H9 (cell line): ENCODE results near the gene ZSCAN22. TPM values are rescaled to one million over a fixed set of nuclear protein-coding genes. Genes with fewer than 3 reads are reported as not detected.

Experiments
- DNase-seq: peaks from one replicate; pipeline ENCODE4 v3.0.0-alpha.2; 2017
- H2AFZ ChIP-seq: one replicate; pipeline ENCODE4 v1.6.1; 2013; ENCODE audit warnings: mild to moderate bottlenecking, low read length, control low read depth, moderate library complexity
- H2AK5ac ChIP-seq: 2 replicates; pipeline ENCODE4 v1.6.1; 2013; ENCODE audit warnings: low read length, control low read depth, mixed read lengths; ENCODE audit not compliant: insufficient read length
- H2BK120ac ChIP-seq: one replicate; pipeline ENCODE4 v1.6.1; 2013; ENCODE audit warnings: low read depth, mild to moderate bottlenecking, low read length, control low read depth, inconsistent platforms; ENCODE audit not compliant: poor library complexity, severe bottlenecking
- H2BK12ac ChIP-seq: 2 replicates; pipeline ENCODE4 v1.6.1; 2013; ENCODE audit warnings: low read length, control low read depth, mixed read lengths, low read depth; ENCODE audit not compliant: insufficient read length
- H2BK15ac ChIP-seq: 2 replicates; pipeline ENCODE4 v1.6.1; 2013; ENCODE audit warnings: low read depth, low read length, control low read depth
- H2BK20ac ChIP-seq: one replicate; pipeline ENCODE4 v1.6.1; 2013; ENCODE audit warnings: low read depth, mild to moderate bottlenecking, low read length, control low read depth, inconsistent platforms; ENCODE audit not compliant: poor library complexity, severe bottlenecking
- H2BK5ac ChIP-seq: 2 replicates; pipeline ENCODE4 v1.6.1; 2013; ENCODE audit warnings: low read length, control low read depth, mixed read lengths; ENCODE audit not compliant: insufficient read length
- H3K14ac ChIP-seq: 2 replicates; pipeline ENCODE4 v1.6.1; 2013; ENCODE audit warnings: low read length, control low read depth; ENCODE audit not compliant: insufficient read depth
- H3K18ac ChIP-seq: 2 replicates; pipeline ENCODE4 v1.6.1; 2013; ENCODE audit warnings: low read depth, mild to moderate bottlenecking, mixed read lengths, low read length, control low read depth; ENCODE audit not compliant: insufficient read length
- H3K23ac ChIP-seq: 2 replicates; pipeline ENCODE4 v1.6.1; 2013; ENCODE audit warnings: low read length, control low read depth, mixed read lengths, low read depth; ENCODE audit not compliant: insufficient read length
- H3K23me2 ChIP-seq: 2 replicates; pipeline ENCODE4 v1.6.1; 2013; ENCODE audit warnings: low read depth, mild to moderate bottlenecking, mixed read lengths, low read length, control low read depth; ENCODE audit not compliant: insufficient read length, poor library complexity, severe bottlenecking
- H3K27ac ChIP-seq: 2 replicates; pipeline ENCODE4 v1.5.1; 2013; ENCODE audit warnings: low read length, control low read depth, mixed read lengths, low read depth; ENCODE audit not compliant: insufficient read length
- H3K27me3 ChIP-seq: 2 replicates; pipeline ENCODE4 v1.6.1; 2013; ENCODE audit warnings: low read length, control low read depth, inconsistent platforms; ENCODE audit not compliant: insufficient read depth
- H3K4ac ChIP-seq: 2 replicates; pipeline ENCODE4 v1.6.1; 2013; ENCODE audit warnings: low read depth, mild to moderate bottlenecking, control low read depth, inconsistent platforms, low read length, moderate library complexity
- H3K4me1 ChIP-seq: 2 replicates; pipeline ENCODE4 v1.6.1; 2013; ENCODE audit warnings: low read length, control low read depth, inconsistent platforms; ENCODE audit not compliant: insufficient read depth
- H3K4me2 ChIP-seq: 2 replicates; pipeline ENCODE4 v1.6.1; 2013; ENCODE audit warnings: low read length, control low read depth, mixed read lengths; ENCODE audit not compliant: insufficient read length, insufficient read depth
- H3K56ac ChIP-seq: 2 replicates; pipeline ENCODE4 v1.6.1; 2013; ENCODE audit warnings: low read depth, mild to moderate bottlenecking, mixed read lengths, low read length, control low read depth; ENCODE audit not compliant: insufficient read length
- H3K79me1 ChIP-seq: 2 replicates; pipeline ENCODE4 v1.6.1; 2013; ENCODE audit warnings: low read depth, mild to moderate bottlenecking, moderate library complexity, low read length, control low read depth, inconsistent platforms; ENCODE audit not compliant: insufficient read depth, poor library complexity, severe bottlenecking
- H3K79me2 ChIP-seq: 2 replicates; pipeline ENCODE4 v1.6.1; 2013; ENCODE audit warnings: low read length, control low read depth, inconsistent platforms; ENCODE audit not compliant: insufficient read depth
- H3K9ac ChIP-seq: 2 replicates; pipeline ENCODE4 v1.6.1; 2013; ENCODE audit warnings: low read length, control low read depth, mixed read lengths; ENCODE audit not compliant: insufficient read length; ENCODE audit errors: extremely low read depth
- H3K9me3 ChIP-seq: one replicate; pipeline ENCODE4 v1.6.1; 2013; ENCODE audit warnings: low read depth, low read length, inconsistent platforms; ENCODE audit not compliant: control insufficient read depth
- H3T11ph ChIP-seq: one replicate; pipeline ENCODE4 v1.6.1; 2013; ENCODE audit warnings: mild to moderate bottlenecking, low read length, control low read depth, inconsistent platforms
- H4K20me1 ChIP-seq: one replicate; pipeline ENCODE4 v1.6.1; 2013; ENCODE audit not compliant: control insufficient read depth, insufficient read length, insufficient read depth
- H4K5ac ChIP-seq: 2 replicates; pipeline ENCODE4 v1.6.1; 2013; ENCODE audit warnings: low read depth, mild to moderate bottlenecking, mixed read lengths, low read length, control low read depth; ENCODE audit not compliant: insufficient read length
- H4K8ac ChIP-seq: replicated peaks from 2 replicates; pipeline ENCODE4 v1.6.1; 2013; ENCODE audit warnings: low read length, control low read depth, mixed read lengths, low read depth; ENCODE audit not compliant: insufficient read length
- H4K91ac ChIP-seq: 2 replicates; pipeline ENCODE4 v1.6.1; 2013; ENCODE audit warnings: low read depth, mild to moderate bottlenecking, moderate library complexity, mixed read lengths, low read length, control low read depth; ENCODE audit not compliant: insufficient read length
- H3K27ac Mint-ChIP-seq, 3 experiments: 2 replicates in 2 of 3; 3 replicates in 1 of 3; pipeline ENCODE4 v1.8.0; 2020 to 2021; ENCODE audit warnings: mixed read lengths in 3 of 3, mild to moderate bottlenecking in 1 of 3, moderate library complexity in 1 of 3
- H3K27me3 Mint-ChIP-seq: 2 replicates; pipeline ENCODE4 v1.8.0; 2021; ENCODE audit warnings: low read depth, mild to moderate bottlenecking, moderate library complexity, mixed read lengths
- H3K36me3 Mint-ChIP-seq, 3 experiments: 2 replicates in 2 of 3; 3 replicates in 1 of 3; pipeline ENCODE4 v1.8.0; 2020 to 2021; ENCODE audit warnings: low read depth in 3 of 3, mixed read lengths in 3 of 3; ENCODE audit not compliant: insufficient read depth in 1 of 3
- H3K4me1 Mint-ChIP-seq, 2 experiments: 2 replicates each; pipeline ENCODE4 v1.8.0; 2020; ENCODE audit warnings: mixed read lengths in 2 of 2
- H3K4me3 Mint-ChIP-seq, 2 experiments: 2 replicates in 1 of 2; 3 replicates in 1 of 2; pipeline ENCODE4 v1.8.0; 2020 to 2021; ENCODE audit warnings: mild to moderate bottlenecking in 2 of 2, mixed read lengths in 2 of 2, moderate library complexity in 1 of 2
- H3K9me3 Mint-ChIP-seq, 2 experiments: 2 replicates in 1 of 2; 3 replicates in 1 of 2; pipeline ENCODE4 v1.8.0; 2020; ENCODE audit warnings: mild to moderate bottlenecking in 2 of 2, mixed read lengths in 2 of 2, moderate library complexity in 1 of 2
- WGBS: extraction: QIAGEN DNeasy Blood & Tissue Kit; methylation state at CpG from one replicate; pipeline ENCODE4 v1.1.7; 2013; ENCODE audit warnings: missing lambda C conversion rate, low lambda C conversion rate, mixed read lengths; ENCODE audit not compliant: insufficient read length; ENCODE audit errors: extremely low coverage; 5-methylcytosine and 5-hydroxymethylcytosine counted together
- total RNA-seq: library from RNA; stranded (reverse); gene quantifications from 2 replicates; pipeline ENCODE4 v1.2.1, GENCODE V29; 2021
- TF ChIP-seq, protein P1 (sequence below): fragments of 200-600 bp; sonication (generic); conservative IDR thresholded peaks from 3 replicates; pipeline ENCODE4 v1.8.0; 2021; ENCODE audit warnings: antibody characterized with exemption, mild to moderate bottlenecking

ZSCAN22 gene
- total RNA-seq, 1 experiment from 2014 or later: 4.8 TPM

DNA sequence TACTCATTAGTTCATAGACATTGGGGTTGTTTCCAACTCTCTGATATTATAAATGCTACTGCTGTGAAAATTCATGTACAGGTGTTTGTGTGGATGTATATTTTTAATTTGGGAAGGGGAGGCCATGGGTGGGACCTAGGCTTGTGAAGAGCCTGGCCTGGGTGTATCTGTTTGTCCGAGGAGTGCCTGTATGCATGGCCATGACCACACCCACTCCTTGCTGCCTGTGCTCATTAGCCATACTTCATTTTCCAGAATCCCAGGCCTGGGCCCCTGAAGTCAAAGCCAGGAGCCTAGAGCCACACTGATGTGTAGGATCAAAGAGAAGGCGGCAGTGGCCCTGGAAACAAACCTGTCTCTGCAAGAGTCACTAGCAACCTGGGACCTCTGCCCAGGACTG is 11.2 kb upstream of the ZSCAN22 start:
- Histone ChIP-seq H3K27ac (no peak overlapping the region), H2AK5ac (no peak overlapping the region), H3K23me2 (no peaks in the 10 kb centered on the region), H2BK15ac (no peak overlapping the region), H3K56ac (no peak overlapping the region), H3K23ac (no peak overlapping the region), H4K91ac (no peak overlapping the region), H3K18ac (no peak overlapping the region), H2AFZ (no peak overlapping the region), H4K8ac (no peak overlapping the region), H2BK5ac (no peak overlapping the region), H3K4me1 (no peaks in the 10 kb centered on the region), H3K79me2 (no peaks in the 10 kb centered on the region), H3T11ph (no peak overlapping the region), H4K5ac (no peak overlapping the region), H3K4me2 (no peak overlapping the region), H2BK12ac (no peak overlapping the region), H4K20me1 (no peaks in the 10 kb centered on the region), H3K14ac (no peak overlapping the region), H3K4ac (no peak overlapping the region), H2BK120ac (no peak overlapping the region), H3K9ac (no peak overlapping the region), H3K79me1 (no peaks in the 10 kb centered on the region), H3K9me3 (no peaks in the 10 kb centered on the region), H3K27me3 (no peaks in the 10 kb centered on the region), H2BK20ac (no peak overlapping the region)
- Mint-ChIP-seq H3K27me3 (no peaks in the 10 kb centered on the region), H3K27ac (no peak overlapping the region), H3K36me3 (peaks cover 30 to 46% (median 45%) of the 10 kb centered on the region in 3 experiments), H3K4me1 (no peaks in the 10 kb centered on the region), H3K4me3 (no peak overlapping the region), H3K9me3 (no peaks in the 10 kb centered on the region)
- TF ChIP-seq, protein P1, sequence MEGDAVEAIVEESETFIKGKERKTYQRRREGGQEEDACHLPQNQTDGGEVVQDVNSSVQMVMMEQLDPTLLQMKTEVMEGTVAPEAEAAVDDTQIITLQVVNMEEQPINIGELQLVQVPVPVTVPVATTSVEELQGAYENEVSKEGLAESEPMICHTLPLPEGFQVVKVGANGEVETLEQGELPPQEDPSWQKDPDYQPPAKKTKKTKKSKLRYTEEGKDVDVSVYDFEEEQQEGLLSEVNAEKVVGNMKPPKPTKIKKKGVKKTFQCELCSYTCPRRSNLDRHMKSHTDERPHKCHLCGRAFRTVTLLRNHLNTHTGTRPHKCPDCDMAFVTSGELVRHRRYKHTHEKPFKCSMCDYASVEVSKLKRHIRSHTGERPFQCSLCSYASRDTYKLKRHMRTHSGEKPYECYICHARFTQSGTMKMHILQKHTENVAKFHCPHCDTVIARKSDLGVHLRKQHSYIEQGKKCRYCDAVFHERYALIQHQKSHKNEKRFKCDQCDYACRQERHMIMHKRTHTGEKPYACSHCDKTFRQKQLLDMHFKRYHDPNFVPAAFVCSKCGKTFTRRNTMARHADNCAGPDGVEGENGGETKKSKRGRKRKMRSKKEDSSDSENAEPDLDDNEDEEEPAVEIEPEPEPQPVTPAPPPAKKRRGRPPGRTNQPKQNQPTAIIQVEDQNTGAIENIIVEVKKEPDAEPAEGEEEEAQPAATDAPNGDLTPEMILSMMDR: no peak
- no peak for DNase-seq
- no CpG with 5 or more reads among the region's 2 CpGs for WGBS
